ENCODE results near the gene COQ7.

Gene COQ7

GRCh38 chr16:19127674-19128131, 60.3 kb downstream of the COQ7 start:
- intact Hi-C loops (cut with micrococcal nuclease): loop anchor here (1.0 kb wide), 1 partner anchor 8 kb away; no protein-coding TSS in a partner anchor
- Mint-ChIP-seq H3K4me1 (ENCODE audit: low read depth) (peaks cover 84% of the 10 kb centered on the region), H3K27ac (peak overlapping the region; percentile 93), H3K4me3 (peak overlapping the region; percentile 35), H3K36me3 (ENCODE audit: low read depth) (peaks cover 33% of the 10 kb centered on the region), H3K27me3 (no peaks in the 10 kb centered on the region), H3K9me3 (no peaks in the 10 kb centered on the region)

- Mint-ChIP-seq H3K9me3 (no peaks in the 10 kb centered on the region), H3K4me1 (ENCODE audit: low read depth) (peaks cover 82% of the 10 kb centered on the region), H3K36me3 (ENCODE audit: low read depth) (peaks cover 24% of the 10 kb centered on the region), H3K27me3 (no peaks in the 10 kb centered on the region), H3K4me3 (peak overlapping the region; percentile 45), H3K27ac (peak overlapping the region; percentile 93)
- intact Hi-C loops (cut with micrococcal nuclease): no loop called here
Measured at GRCh38 chr16:19128454-19129200, 61.2 kb downstream of the COQ7 start.

Measured in dendritic cell treated with granulocyte-macrophage colony-stimulating factor and Interleukin-4, amounts not matched to agents 40 ng/mL and 50 ng/mL, for 4 days (primary cell).